GM12873 (cell line): ENCODE data around the gene SLC5A8.

Experiments
- CTCF ChIP-seq: IDR thresholded peaks from 2 replicates; pipeline ENCODE4 v1.5.1; 2012; ENCODE audit warnings: low read depth, mild to moderate bottlenecking, moderate library complexity, low read length, control low read depth; ENCODE audit not compliant: insufficient read depth; ENCODE audit errors: missing control alignments

Gene SLC5A8

GRCh38 chr12:101238306-101238705 is 28.3 kb upstream of the SLC5A8 start:
- TF ChIP-seq CTCF: no peak

GRCh38 chr12:101235686-101236085 is 25.6 kb upstream of the SLC5A8 start:
- no peak for TF ChIP-seq CTCF

- no peak for TF ChIP-seq CTCF
Measured at GRCh38 chr12:101231636-101232035, 21.6 kb upstream of the SLC5A8 start.

- no peak for TF ChIP-seq CTCF
Measured at GRCh38 chr12:101230547-101230946, 20.5 kb upstream of the SLC5A8 start.

GRCh38 chr12:101229841-101230241 is 19.8 kb upstream of the SLC5A8 start:
- no peak for TF ChIP-seq CTCF

GRCh38 chr12:101221301-101221700 is 11.3 kb upstream of the SLC5A8 start:
- TF ChIP-seq CTCF: no peak

GRCh38 chr12:101216810-101217209 is 6.8 kb upstream of the SLC5A8 start:
- no peak for TF ChIP-seq CTCF
